Neural cell (in vitro differentiated cells): ENCODE measurements around the gene KIRREL3. TPM values are rescaled to one million over a fixed set of nuclear protein-coding genes. Genes with fewer than 3 reads are reported as not detected.
"Not testable (repeated sequence)": the region's sequence is repeated elsewhere in the genome, so short reads cannot be mapped to it uniquely, and the experiment has no call there.

Experiments
- H2AFZ ChIP-seq: fragments of 200-600, 300-800 bp; sonication (generic), shearing (Covaris generic); 2 replicates; pipeline ENCODE4 v1.6.0; 2014; ENCODE audit warnings: low read depth, mild to moderate bottlenecking, antibody characterized with exemption, low read length, moderate library complexity
- H3F3A ChIP-seq: fragments of 200-600 bp; shearing (Covaris generic); 2 replicates; pipeline ENCODE4 v1.6.1; 2016; ENCODE audit warnings: mild to moderate bottlenecking, moderate library complexity, mixed read lengths, antibody characterized with exemption, low read length; ENCODE audit not compliant: insufficient read depth, poor library complexity, severe bottlenecking
- H3K27ac ChIP-seq: fragments of 200-600, 300-800 bp; sonication (generic), shearing (Covaris generic); 2 replicates; pipeline ENCODE4 v1.5.1; 2014; ENCODE audit warnings: mild to moderate bottlenecking, low read length, moderate library complexity
- H3K27me3 ChIP-seq: fragments of 300-800, 200-600 bp; sonication (generic), shearing (Covaris generic); 2 replicates; pipeline ENCODE4 v1.6.0; 2014; ENCODE audit warnings: mild to moderate bottlenecking, low read depth, low read length, moderate library complexity; ENCODE audit not compliant: insufficient read depth
- H3K36me3 ChIP-seq: fragments of 300-800, 200-600 bp; sonication (generic), shearing (Covaris generic); 2 replicates; pipeline ENCODE4 v1.5.1; 2014; ENCODE audit warnings: mild to moderate bottlenecking, antibody characterized with exemption, low read length, moderate library complexity; ENCODE audit not compliant: insufficient read depth
- H3K4me2 ChIP-seq: fragments of 300-800, 200-600 bp; sonication (generic), shearing (Covaris generic); 2 replicates; pipeline ENCODE4 v1.6.0; 2014; ENCODE audit warnings: mild to moderate bottlenecking, low read length
- H3K4me3 ChIP-seq: fragments of 300-800, 200-600 bp; sonication (generic), shearing (Covaris generic); 2 replicates; pipeline ENCODE4 v1.5.1; 2014; ENCODE audit warnings: mild to moderate bottlenecking, low read length, moderate library complexity
- H3K79me2 ChIP-seq: fragments of 200-600 bp; shearing (Covaris generic); replicated peaks from 2 replicates; pipeline ENCODE4 v1.6.0; 2014; ENCODE audit warnings: mild to moderate bottlenecking, low read length, moderate library complexity; ENCODE audit not compliant: insufficient read depth
- H3K9ac ChIP-seq: fragments of 300-800, 200-600 bp; sonication (generic), shearing (Covaris generic); 2 replicates; pipeline ENCODE4 v1.6.1; 2016; ENCODE audit warnings: mild to moderate bottlenecking, low read length, mixed read lengths
- H3K9me2 ChIP-seq: fragments of 200-600 bp; shearing (Covaris generic); 2 replicates; pipeline ENCODE4 v1.6.1; 2016; ENCODE audit warnings: mild to moderate bottlenecking, low read length, mixed read lengths; ENCODE audit not compliant: insufficient read depth
- H3K9me3 ChIP-seq: fragments of 200-600, 300-800 bp; sonication (generic), shearing (Covaris generic); 2 replicates; pipeline ENCODE4 v1.6.1; 2016; ENCODE audit warnings: mild to moderate bottlenecking, mixed run types, low read length, moderate library complexity, mixed read lengths
- H4K20me1 ChIP-seq: fragments of 200-600 bp; shearing (Covaris generic); 2 replicates; pipeline ENCODE4 v1.6.1; 2016; ENCODE audit warnings: mild to moderate bottlenecking, mixed run types; ENCODE audit not compliant: insufficient read depth
- EP300 ChIP-seq: fragments of 450-650 bp; conservative IDR thresholded peaks from 2 replicates; pipeline ENCODE4 v1.6.1; 2014; ENCODE audit warnings: antibody characterized with exemption, mild to moderate bottlenecking, moderate library complexity; ENCODE audit not compliant: poor library complexity, severe bottlenecking
- EZH2 ChIP-seq: fragments of 200-600, 300-800 bp; shearing (Covaris generic), sonication (generic); IDR thresholded peaks from 2 replicates; pipeline ENCODE4 v1.6.1; 2014; ENCODE audit warnings: antibody characterized with exemption, low read length, borderline replicate concordance, mild to moderate bottlenecking; ENCODE audit not compliant: insufficient read depth, poor library complexity, severe bottlenecking
- MXI1 ChIP-seq: fragments of 450-650 bp; conservative IDR thresholded peaks from 2 replicates; pipeline ENCODE4 v1.6.1; 2014; ENCODE audit warnings: antibody characterized with exemption, mild to moderate bottlenecking; ENCODE audit not compliant: poor library complexity, severe bottlenecking
- POLR2AphosphoS5 ChIP-seq: IDR thresholded peaks from 2 replicates; pipeline ENCODE4 v1.6.1; 2012
- RAD21 ChIP-seq: fragments of 450-650 bp; conservative IDR thresholded peaks from 2 replicates; pipeline ENCODE4 v1.6.1; 2014; ENCODE audit warnings: antibody characterized with exemption, mild to moderate bottlenecking, moderate library complexity
- SMC3 ChIP-seq: fragments of 450-650 bp; conservative IDR thresholded peaks from 2 replicates; pipeline ENCODE4 v1.6.1; 2014; ENCODE audit warnings: antibody characterized with exemption, mild to moderate bottlenecking, moderate library complexity; ENCODE audit not compliant: poor library complexity
- TAF1 ChIP-seq: IDR thresholded peaks from 2 replicates; pipeline ENCODE4 v1.6.1; 2012; ENCODE audit warnings: low read depth
- polyA plus RNA-seq: library from polyadenylated mRNA; depleted of rRNA; stranded (reverse); fragments of >200 nt; gene quantifications from 2 replicates; pipeline ENCODE4 v1.2.3, GENCODE V29; 2014
- TF ChIP-seq, protein P1 (sequence below): IDR thresholded peaks from 2 replicates; pipeline ENCODE4 v1.6.1; 2012; ENCODE audit warnings: borderline replicate concordance
- TF ChIP-seq, protein P2 (sequence below): fragments of 450-650 bp; IDR thresholded peaks from 2 replicates; pipeline ENCODE4 v1.5.1; 2014; ENCODE audit warnings: antibody characterized with exemption, mild to moderate bottlenecking, moderate library complexity; ENCODE audit not compliant: poor library complexity, severe bottlenecking

The KIRREL3 gene
- polyA plus RNA-seq, 1 donor from 2014 or later = 23.8 TPM

DNA sequence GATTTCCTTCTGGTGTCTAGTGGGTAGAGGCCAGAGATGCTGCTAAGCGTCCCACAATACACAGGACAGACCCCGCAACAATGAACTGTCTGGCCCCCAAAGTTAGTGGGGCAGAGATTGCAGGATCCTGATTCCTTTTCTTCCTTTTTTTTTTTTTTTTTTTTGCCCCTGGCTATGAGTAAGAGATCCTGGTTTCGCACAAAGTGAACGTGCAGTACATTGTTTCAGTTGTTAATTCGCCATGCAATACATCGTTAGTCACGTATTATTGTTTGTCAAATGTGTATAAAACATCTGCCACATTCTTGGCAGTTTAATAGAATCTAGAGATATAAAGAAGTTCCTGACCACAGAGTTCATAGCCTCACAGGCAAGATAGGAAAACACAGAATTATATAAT, 624.8 kb downstream of the KIRREL3 start:
- Histone ChIP-seq H3K27ac (no peak overlapping the region), H3K36me3 (no peaks in the 10 kb centered on the region), H3K9ac (no peak overlapping the region), H3K4me2 (no peak overlapping the region), H3K9me3 (no peaks in the 10 kb centered on the region), H3K27me3 (no peaks in the 10 kb centered on the region), H4K20me1 (no peaks in the 10 kb centered on the region), H3K9me2 (no peaks in the 10 kb centered on the region), H2AFZ (no peak overlapping the region), H3K4me3 (no peak overlapping the region), H3F3A (no peaks in the 10 kb centered on the region), H3K79me2 (no peaks in the 10 kb centered on the region)
- TF ChIP-seq EZH2 = no peak
- TF ChIP-seq EP300 = no peak
- TF ChIP-seq POLR2AphosphoS5 = no peak
- TF ChIP-seq TAF1 = no peak
- TF ChIP-seq SMC3 = no peak
- TF ChIP-seq RAD21 = no peak
- TF ChIP-seq, protein P1, sequence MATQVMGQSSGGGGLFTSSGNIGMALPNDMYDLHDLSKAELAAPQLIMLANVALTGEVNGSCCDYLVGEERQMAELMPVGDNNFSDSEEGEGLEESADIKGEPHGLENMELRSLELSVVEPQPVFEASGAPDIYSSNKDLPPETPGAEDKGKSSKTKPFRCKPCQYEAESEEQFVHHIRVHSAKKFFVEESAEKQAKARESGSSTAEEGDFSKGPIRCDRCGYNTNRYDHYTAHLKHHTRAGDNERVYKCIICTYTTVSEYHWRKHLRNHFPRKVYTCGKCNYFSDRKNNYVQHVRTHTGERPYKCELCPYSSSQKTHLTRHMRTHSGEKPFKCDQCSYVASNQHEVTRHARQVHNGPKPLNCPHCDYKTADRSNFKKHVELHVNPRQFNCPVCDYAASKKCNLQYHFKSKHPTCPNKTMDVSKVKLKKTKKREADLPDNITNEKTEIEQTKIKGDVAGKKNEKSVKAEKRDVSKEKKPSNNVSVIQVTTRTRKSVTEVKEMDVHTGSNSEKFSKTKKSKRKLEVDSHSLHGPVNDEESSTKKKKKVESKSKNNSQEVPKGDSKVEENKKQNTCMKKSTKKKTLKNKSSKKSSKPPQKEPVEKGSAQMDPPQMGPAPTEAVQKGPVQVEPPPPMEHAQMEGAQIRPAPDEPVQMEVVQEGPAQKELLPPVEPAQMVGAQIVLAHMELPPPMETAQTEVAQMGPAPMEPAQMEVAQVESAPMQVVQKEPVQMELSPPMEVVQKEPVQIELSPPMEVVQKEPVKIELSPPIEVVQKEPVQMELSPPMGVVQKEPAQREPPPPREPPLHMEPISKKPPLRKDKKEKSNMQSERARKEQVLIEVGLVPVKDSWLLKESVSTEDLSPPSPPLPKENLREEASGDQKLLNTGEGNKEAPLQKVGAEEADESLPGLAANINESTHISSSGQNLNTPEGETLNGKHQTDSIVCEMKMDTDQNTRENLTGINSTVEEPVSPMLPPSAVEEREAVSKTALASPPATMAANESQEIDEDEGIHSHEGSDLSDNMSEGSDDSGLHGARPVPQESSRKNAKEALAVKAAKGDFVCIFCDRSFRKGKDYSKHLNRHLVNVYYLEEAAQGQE = no peak
- TF ChIP-seq MXI1 = no peak
- TF ChIP-seq, protein P2, sequence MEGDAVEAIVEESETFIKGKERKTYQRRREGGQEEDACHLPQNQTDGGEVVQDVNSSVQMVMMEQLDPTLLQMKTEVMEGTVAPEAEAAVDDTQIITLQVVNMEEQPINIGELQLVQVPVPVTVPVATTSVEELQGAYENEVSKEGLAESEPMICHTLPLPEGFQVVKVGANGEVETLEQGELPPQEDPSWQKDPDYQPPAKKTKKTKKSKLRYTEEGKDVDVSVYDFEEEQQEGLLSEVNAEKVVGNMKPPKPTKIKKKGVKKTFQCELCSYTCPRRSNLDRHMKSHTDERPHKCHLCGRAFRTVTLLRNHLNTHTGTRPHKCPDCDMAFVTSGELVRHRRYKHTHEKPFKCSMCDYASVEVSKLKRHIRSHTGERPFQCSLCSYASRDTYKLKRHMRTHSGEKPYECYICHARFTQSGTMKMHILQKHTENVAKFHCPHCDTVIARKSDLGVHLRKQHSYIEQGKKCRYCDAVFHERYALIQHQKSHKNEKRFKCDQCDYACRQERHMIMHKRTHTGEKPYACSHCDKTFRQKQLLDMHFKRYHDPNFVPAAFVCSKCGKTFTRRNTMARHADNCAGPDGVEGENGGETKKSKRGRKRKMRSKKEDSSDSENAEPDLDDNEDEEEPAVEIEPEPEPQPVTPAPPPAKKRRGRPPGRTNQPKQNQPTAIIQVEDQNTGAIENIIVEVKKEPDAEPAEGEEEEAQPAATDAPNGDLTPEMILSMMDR = no peak

DNA sequence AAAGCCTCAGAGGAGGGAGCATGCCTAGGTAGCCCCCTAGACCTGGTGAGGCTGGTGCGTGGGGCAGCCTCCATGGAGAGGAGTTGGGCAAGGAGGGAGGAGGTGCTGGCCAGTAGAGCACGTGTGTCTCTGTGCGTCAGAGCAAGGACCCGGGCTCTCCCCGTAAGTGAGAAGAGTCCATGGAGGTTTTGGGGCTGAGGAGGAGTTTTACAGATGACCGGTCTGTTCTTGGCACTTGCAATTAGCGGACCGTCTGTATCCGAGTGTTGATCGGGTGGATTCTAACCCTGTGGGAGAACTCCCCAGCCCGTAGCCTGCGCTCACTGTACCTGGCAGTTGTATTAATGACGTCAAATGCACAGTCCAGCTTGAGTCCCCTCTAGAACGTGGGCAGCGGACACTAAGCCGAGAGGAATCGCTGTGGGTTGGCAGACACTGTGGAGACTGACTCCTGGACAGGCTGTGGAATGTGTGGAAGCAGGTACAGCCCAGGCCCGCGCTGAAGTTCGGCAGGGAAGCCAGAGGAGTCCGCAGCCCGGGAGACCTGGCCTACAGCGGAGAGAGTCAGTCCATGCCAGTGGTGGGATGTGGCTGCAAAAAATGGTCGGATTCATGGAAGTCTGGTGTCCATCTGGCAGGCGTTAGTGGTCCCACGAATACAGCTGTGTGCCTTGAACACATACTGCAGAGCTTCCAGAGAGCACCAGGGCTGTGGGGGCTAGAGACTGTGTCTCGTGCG, 625.8 kb downstream of the KIRREL3 start:
- H3K27ac ChIP-seq, H4K20me1 ChIP-seq, H3K79me2 ChIP-seq: not testable (repeated sequence)

DNA sequence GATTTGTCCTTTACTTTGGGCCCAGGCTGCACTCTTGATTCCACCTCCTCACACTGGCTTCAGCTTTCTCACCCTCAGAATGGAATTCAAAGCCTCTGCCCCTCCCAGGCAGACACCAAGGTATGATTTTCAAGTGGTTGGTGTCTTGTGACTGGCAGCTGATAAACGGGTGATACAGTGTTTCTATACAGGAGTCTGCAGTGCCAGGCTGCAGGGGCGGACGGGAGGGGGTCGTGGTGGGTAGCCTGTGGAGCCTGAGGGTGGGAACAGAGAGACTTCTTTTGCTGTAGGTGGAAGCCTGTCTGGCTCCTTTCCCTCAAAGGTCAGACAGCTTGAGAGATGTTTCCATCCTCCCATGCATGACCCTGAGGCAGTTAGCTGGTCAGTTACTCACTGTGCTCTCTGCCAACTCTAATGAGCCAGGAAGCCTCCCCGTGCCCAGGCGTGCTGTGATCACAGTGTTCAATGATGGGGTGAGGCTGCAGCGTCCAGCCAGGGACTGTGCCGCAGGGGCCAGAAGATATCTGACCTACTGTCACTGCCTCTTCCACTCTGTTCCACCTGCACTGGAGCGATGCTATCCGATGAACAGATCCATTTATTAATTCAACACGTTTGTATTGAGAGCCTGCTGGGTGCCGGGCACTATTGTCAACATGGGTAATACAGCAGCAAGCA, 627.0 kb downstream of the KIRREL3 start:
- not testable (repeated sequence) for H3K4me2 ChIP-seq, H3K79me2 ChIP-seq, H3K9me3 ChIP-seq, H3K36me3 ChIP-seq, H4K20me1 ChIP-seq, H3K9ac ChIP-seq, H3F3A ChIP-seq, H3K4me3 ChIP-seq, H3K9me2 ChIP-seq, H3K27me3 ChIP-seq, H3K27ac ChIP-seq, H2AFZ ChIP-seq

More for the DNA sequence above, 625.8 kb downstream of the KIRREL3 start:
- not testable (repeated sequence) for H3K9me2 ChIP-seq, H3K9me3 ChIP-seq, H3K36me3 ChIP-seq, H3K9ac ChIP-seq, H3K4me2 ChIP-seq, H3F3A ChIP-seq, H3K27me3 ChIP-seq, H3K4me3 ChIP-seq, H2AFZ ChIP-seq
